Measurements from ENCODE around the gene DYNC2LI1.

- TF ChIP-seq ZFX (IDR thresholded peaks at IDR 0.05; ENCODE audit: borderline replicate concordance) (no peak), CTCF (IDR thresholded peaks at IDR 0.05) (no peak)
Observed at GRCh38 chr2:43729491-43730174, 44.2 kb upstream of the DYNC2LI1 start.

Data from 22Rv1 (cell line).